Ectodermal cell (in vitro differentiated cells): ENCODE data around the gene ARID4A.

ENCODE experiments used
- H3K27ac ChIP-seq: 2 replicates; pipeline ENCODE4 v1.7.0; 2013; ENCODE audit warnings: mild to moderate bottlenecking, low read depth, low read length; ENCODE audit not compliant: insufficient read depth, poor library complexity, severe bottlenecking
- H3K27me3 ChIP-seq: 2 replicates; pipeline ENCODE4 v1.7.0; 2013; ENCODE audit warnings: mild to moderate bottlenecking, low read length; ENCODE audit not compliant: insufficient read depth, control insufficient read depth, poor library complexity, severe bottlenecking
- H3K36me3 ChIP-seq: one replicate; pipeline ENCODE4 v1.7.0; 2013; ENCODE audit warnings: low read length; ENCODE audit not compliant: control insufficient read depth, insufficient read depth
- H3K4me1 ChIP-seq: one replicate; pipeline ENCODE4 v1.7.0; 2013; ENCODE audit warnings: low read length; ENCODE audit not compliant: control insufficient read depth, insufficient read depth
- H3K4me3 ChIP-seq: 2 replicates; pipeline ENCODE4 v1.7.0; 2013; ENCODE audit warnings: low read depth, low read length, control low read depth; ENCODE audit not compliant: insufficient read depth
- H3K9me3 ChIP-seq: 2 replicates; pipeline ENCODE4 v1.7.0; 2013; ENCODE audit warnings: mild to moderate bottlenecking, low read length, moderate library complexity; ENCODE audit not compliant: control insufficient read depth
- WGBS, 2 experiments: methylation state at CpG; one replicate each; pipeline ENCODE4 v1.1.7; 2013; ENCODE audit warnings: missing lambda C conversion rate in 2 of 2; 5-methylcytosine and 5-hydroxymethylcytosine counted together

ARID4A gene

GRCh38 chr14:58276208-58276607, 22.1 kb upstream of the ARID4A start:
- H3K36me3 ChIP-seq = peaks cover 31% of the 10 kb centered on the region
- WGBS, 2 experiments = 89 to 100% methylated on average over 1 of the region's 1 CpG

GRCh38 chr14:58278177-58278576, 20.2 kb upstream of the ARID4A start:
- peaks cover 18% of the 10 kb centered on the region for H3K36me3 ChIP-seq
- no peak overlapping the region for H3K27ac ChIP-seq
- no peak overlapping the region for H3K4me3 ChIP-seq
- WGBS, 2 experiments = 95% methylated on average over 8 of the region's 8 CpGs
- H3K9me3 ChIP-seq = no peaks in the 10 kb centered on the region
- no peaks in the 10 kb centered on the region for H3K4me1 ChIP-seq
- no peaks in the 10 kb centered on the region for H3K27me3 ChIP-seq

More at GRCh38 chr14:58276208-58276607, 22.1 kb upstream of the ARID4A start:
- Histone ChIP-seq H3K9me3 (no peaks in the 10 kb centered on the region), H3K27me3 (no peaks in the 10 kb centered on the region), H3K4me1 (no peaks in the 10 kb centered on the region), H3K27ac (no peak overlapping the region), H3K4me3 (no peak overlapping the region)

GRCh38 chr14:58280954-58281787, 17.2 kb upstream of the ARID4A start:
- Histone ChIP-seq H3K36me3 (peaks cover 32% of the 10 kb centered on the region), H3K9me3 (no peaks in the 10 kb centered on the region), H3K4me3 (no peak overlapping the region), H3K27me3 (no peaks in the 10 kb centered on the region), H3K4me1 (no peaks in the 10 kb centered on the region), H3K27ac (no peak overlapping the region)
- 94 to 97% methylated on average over 4 of the region's 4 CpGs for WGBS, 2 experiments

GRCh38 chr14:58281969-58282368, 16.4 kb upstream of the ARID4A start:
- Histone ChIP-seq H3K9me3 (no peaks in the 10 kb centered on the region), H3K36me3 (peaks cover 34% of the 10 kb centered on the region), H3K27ac (no peak overlapping the region), H3K27me3 (no peaks in the 10 kb centered on the region), H3K4me3 (no peak overlapping the region), H3K4me1 (no peaks in the 10 kb centered on the region)
- 96 to 97% methylated on average over 2 to 3 of the region's 3 CpGs for WGBS, 2 experiments

GRCh38 chr14:58282925-58283593, 15.3 kb upstream of the ARID4A start:
- 96% methylated on average over 4 of the region's 4 CpGs for WGBS, 2 experiments
- no peaks in the 10 kb centered on the region for H3K9me3 ChIP-seq
- H3K4me1 ChIP-seq = no peaks in the 10 kb centered on the region
- no peak overlapping the region for H3K27ac ChIP-seq
- H3K4me3 ChIP-seq = no peak overlapping the region
- peaks cover 28% of the 10 kb centered on the region for H3K36me3 ChIP-seq
- no peaks in the 10 kb centered on the region for H3K27me3 ChIP-seq

GRCh38 chr14:58283730-58284129, 14.6 kb upstream of the ARID4A start:
- H3K36me3 ChIP-seq = peaks cover 27% of the 10 kb centered on the region
- no peak overlapping the region for H3K27ac ChIP-seq
- H3K4me3 ChIP-seq = no peak overlapping the region

GRCh38 chr14:58285132-58285531, 13.2 kb upstream of the ARID4A start:
- no peaks in the 10 kb centered on the region for H3K27me3 ChIP-seq
- H3K27ac ChIP-seq = no peak overlapping the region
- WGBS, 2 experiments = 96 to 97% methylated on average over 4 of the region's 4 CpGs
- H3K4me1 ChIP-seq = no peaks in the 10 kb centered on the region
- no peaks in the 10 kb centered on the region for H3K9me3 ChIP-seq
- no peak overlapping the region for H3K4me3 ChIP-seq
- peaks cover 29% of the 10 kb centered on the region for H3K36me3 ChIP-seq

More at GRCh38 chr14:58283730-58284129, 14.6 kb upstream of the ARID4A start:
- H3K9me3 ChIP-seq = no peaks in the 10 kb centered on the region
- no peaks in the 10 kb centered on the region for H3K27me3 ChIP-seq
- H3K4me1 ChIP-seq = no peaks in the 10 kb centered on the region

- no peaks in the 10 kb centered on the region for H3K9me3 ChIP-seq
- no peaks in the 10 kb centered on the region for H3K27me3 ChIP-seq
- H3K4me3 ChIP-seq = no peak overlapping the region
- peaks cover 40% of the 10 kb centered on the region for H3K36me3 ChIP-seq
- WGBS, 2 experiments = 91 to 92% methylated on average over 3 of the region's 3 CpGs
- no peak overlapping the region for H3K27ac ChIP-seq
- H3K4me1 ChIP-seq = no peaks in the 10 kb centered on the region
These were observed 10.7 kb upstream of the ARID4A start for GRCh38 chr14:58287607-58288042.

GRCh38 chr14:58288106-58288792, 10.1 kb upstream of the ARID4A start:
- Histone ChIP-seq H3K27me3 (no peaks in the 10 kb centered on the region), H3K36me3 (peaks cover 37% of the 10 kb centered on the region), H3K4me3 (no peak overlapping the region), H3K4me1 (no peaks in the 10 kb centered on the region), H3K9me3 (no peaks in the 10 kb centered on the region), H3K27ac (no peak overlapping the region)
- 93 to 95% methylated on average over 3 of the region's 3 CpGs for WGBS, 2 experiments

GRCh38 chr14:58291646-58292045, 6.7 kb upstream of the ARID4A start:
- Histone ChIP-seq H3K27ac (no peak overlapping the region), H3K4me3 (no peak overlapping the region), H3K36me3 (peaks cover 32% of the 10 kb centered on the region), H3K27me3 (no peaks in the 10 kb centered on the region), H3K9me3 (no peaks in the 10 kb centered on the region), H3K4me1 (no peaks in the 10 kb centered on the region)
- 95 to 100% methylated on average over 2 to 4 of the region's 5 CpGs for WGBS, 2 experiments
